Forelimb muscle (tissue), 1 donor: ENCODE results near the gene GRAPL. TPM values are rescaled to one million over a fixed set of nuclear protein-coding genes. Genes with fewer than 3 reads are reported as not detected.
"Not testable (repeated sequence)": the region's sequence is repeated elsewhere in the genome, so short reads cannot be mapped to it uniquely, and the experiment has no call there.

Source experiments
- DNase-seq: peaks from one replicate; pipeline ENCODE4 v3.0.0-alpha.2; 2013; ENCODE audit warnings: low read depth
- polyA plus RNA-seq: library from polyadenylated mRNA; unstranded; fragments of 120-200 nt; gene quantifications from one replicate; pipeline ENCODE4 v1.2.1, GENCODE V29; 2013; ENCODE audit not compliant: insufficient read length

GRAPL gene
- polyA plus RNA-seq, 1 donor, result 3.1 TPM

DNA sequence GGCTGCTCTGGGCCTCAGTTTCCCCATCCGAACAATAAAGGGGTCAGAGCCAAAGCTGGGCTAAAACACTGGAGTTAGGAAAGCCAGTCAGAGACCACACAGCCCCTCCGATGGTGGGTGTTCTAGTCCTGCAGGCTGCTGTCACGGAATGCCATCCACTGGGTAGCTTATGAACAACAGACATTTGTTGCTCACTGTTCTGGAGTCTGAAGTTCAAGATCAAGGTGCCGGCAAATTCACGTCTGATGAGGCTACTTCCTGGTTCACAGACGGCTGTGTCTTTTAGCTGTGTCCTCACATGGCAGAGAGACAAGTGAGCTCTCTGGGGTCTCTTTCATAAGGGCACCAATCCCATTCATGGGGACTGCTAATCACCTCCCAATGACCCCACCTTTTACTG is 9.2 kb downstream of the GRAPL start:
- not testable (repeated sequence) for DNase-seq

DNA sequence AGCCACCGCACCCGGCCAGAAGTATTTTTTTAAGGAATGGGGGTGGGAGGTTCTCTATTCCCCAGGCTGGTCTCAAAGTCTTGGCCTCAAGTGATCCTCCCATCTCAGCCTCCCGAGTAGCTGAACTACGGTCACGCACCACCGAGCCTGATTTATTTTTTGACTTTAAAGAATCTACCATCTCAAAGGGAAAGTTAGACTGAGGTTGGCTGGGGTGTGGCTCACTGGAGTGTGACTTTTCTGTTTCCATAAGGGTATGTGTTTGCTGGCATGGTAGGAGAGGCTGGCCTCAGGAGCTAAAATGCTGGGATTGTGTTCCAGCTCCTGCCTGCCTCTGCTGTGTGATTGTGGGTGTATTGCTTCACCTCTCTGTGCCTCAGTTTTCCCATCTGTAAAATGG is 10.6 kb downstream of the GRAPL start:
- not testable (repeated sequence) for DNase-seq

DNA sequence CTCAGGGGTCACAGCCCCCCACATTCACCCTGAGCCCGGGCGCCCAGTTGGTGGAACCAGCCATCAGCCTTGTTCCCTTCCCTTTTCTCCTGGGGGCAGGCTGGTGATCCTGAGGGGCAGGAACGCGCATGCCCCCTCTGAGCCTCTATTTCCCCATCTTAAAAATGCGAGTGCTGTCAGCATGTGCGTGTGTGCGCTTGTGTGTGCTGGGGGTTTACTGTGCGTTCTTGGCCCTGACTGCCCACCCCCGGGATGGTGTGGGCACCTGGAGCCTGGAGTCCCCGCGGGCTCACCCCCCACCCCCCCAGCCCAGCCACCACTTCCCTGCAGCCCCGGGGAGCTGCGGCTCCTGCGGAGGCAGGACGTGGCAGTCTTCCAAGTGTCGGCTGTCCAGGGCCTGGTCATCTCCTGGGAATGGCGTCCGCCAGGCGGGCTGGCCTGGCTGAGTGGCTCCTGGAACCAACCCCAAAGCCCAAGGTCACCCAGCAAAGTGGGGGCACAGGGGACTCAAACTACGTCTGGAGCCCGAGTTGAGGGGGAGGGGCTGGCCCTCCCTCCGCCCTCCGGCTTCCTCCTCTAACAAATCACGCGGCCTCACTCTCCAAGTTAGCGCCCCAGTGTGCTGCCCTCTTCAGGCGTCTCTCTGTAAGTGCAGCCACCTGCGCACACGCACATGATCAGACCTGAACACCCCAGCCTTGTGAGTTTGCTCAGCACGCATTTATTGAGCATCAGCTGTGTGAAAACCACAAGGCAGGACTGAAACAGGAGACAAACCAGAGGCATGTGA is 14.2 kb downstream of the GRAPL start:
- DNase-seq, result not testable (repeated sequence)

DNA sequence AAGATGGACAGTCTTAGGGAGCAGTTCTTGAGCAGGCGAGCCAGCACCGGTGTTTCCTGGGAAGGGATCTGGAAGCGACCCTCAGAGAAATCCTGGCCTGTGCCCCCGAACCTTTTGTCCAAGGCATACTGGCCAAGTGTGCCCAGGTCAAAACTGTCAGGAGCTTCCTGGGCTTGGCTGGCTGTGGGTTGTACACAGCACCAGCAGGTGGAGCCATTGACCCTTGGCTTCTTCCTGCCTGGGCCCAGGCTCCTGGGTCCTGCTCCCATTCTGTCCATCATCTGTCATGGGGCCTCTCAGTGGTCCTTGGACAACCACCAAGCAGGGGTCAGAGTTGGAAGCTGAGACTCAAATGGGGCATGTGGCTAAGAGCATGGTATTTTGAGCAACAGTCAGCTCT is 15.0 kb downstream of the GRAPL start:
- not testable (repeated sequence) for DNase-seq

DNA sequence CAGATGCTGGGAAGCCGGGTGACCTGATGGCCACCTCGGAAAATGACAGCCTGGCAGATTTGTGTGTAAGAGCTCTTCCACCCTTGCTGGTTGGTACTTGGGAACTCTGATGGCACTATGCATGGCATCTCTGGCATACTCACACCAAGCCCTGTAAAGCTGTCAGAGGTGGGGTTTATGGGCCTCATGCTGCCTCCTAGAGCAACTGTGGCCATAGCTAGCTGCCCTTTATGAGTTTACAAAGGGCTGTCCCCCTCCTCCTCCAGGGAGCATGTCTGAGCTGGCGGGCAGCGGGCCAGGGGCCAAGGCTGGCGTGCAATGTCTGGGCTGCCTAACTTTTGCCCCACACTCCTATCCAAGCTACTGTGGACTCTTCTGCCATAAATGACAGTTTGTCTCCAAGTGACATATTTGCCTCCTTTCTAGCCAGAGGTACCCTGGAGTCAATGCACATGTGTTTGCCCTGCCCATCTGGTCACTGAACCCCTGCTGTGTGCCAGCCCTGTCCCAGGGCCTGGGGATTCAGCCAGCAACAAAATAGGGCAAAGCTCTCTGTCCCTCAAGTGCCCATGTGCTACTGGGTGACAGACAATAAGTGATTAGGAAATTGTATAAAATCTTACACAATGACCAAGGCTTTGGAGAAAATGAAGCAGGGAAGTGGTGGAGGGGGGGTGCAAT is 15.8 kb downstream of the GRAPL start:
- not testable (repeated sequence) for DNase-seq

DNA sequence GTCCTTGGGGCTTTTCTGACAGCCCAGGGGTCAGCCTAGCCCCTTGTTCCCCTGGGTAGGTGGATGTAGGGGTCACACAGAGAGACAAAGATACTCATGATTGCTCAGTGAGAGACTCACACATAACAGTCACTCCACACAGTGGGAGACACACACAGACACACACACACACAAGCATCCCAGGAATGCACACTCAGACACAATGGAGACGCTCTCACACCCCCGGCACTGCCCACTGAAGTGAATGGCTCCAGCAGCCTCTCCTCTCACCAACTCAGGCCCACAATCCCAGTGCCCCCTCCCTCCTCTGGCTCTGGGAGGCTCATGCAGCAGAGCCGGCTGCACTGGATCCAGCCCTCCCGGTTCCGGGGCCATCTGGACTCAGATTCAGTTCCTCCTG is 17.0 kb downstream of the GRAPL start:
- not testable (repeated sequence) for DNase-seq

DNA sequence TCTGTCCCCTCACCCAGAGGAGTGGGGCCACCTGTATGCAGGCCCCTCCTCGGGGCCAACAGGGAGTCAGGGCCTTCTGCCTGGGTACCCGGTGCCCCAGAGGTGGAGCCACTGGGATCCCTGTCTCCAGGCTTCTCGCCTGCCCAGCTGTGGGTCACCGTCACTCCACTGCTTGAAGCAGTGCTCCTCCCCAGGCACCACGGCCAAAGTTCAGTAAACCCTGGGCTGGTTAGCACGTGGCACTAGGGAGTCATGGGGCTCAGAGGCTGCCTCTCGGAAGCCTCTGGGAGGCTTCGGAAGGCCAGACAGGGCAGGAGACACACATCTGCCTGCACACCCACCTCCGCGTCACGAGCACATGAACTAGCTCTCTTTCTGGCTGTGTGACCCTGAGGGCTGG is 18.1 kb downstream of the GRAPL start:
- not testable (repeated sequence) for DNase-seq

DNA sequence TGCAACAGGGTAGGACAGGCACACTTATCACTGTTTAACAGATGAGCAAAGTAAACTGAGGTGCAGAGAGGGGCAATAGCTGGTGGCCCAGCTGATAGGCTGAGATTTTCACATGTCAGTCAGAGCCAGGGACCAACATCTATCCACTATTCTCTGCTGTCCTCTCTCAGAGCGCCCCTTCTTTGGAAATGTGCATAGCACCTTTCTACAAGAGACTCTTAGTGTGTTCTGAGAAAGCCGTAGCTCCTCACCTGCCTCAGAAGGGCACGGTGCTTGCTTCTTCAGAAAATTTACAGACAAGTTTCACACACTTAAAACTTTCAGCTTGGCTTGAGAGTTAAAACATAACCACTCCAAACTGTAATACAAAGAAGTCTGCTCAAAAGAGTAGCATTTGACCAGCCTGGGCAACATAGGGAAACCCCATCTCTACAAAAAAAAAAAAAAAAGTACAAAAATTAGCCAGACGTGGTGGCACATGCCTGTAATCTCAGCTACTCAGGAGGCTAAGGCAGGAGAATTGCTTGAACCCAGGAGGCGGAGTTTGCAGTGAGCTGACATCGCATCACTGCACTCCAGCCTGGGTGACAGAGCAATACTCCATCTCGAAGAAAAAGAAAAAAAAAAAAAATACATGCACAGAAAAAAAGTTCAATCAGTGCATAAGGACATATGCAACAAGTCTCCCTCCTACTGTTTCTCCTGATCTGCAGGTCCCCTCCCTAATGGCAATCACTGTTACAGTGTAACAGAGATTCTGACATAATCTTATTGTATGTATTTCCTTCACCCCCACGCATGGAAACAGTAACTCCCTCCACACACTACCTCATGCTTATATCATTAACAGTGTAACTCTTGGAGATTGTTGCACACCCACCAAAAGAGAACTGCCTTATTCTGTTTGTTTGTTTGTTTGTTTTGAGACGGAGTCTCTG is 23.6 kb downstream of the GRAPL start:
- DNase-seq, result not testable (repeated sequence)

DNA sequence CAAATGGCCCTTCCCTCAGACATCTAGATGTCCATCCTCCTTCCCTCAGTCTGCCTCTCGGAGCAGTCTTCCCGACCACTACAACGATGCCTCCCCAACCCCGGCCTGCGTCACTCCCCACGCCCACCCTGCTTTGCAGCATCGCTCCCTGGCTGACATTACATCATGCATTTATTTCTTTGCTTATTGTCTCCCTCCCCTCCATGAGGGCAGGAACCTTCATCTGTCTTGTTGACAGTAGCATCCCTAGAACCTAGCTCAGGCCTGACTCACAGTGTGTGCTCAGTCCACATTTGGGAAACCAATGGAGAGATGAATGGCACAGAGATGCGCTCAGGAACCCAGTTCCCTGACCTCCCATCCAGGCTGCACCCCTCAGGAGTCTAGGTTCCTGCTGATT is 30.2 kb downstream of the GRAPL start:
- not testable (repeated sequence) for DNase-seq

DNA sequence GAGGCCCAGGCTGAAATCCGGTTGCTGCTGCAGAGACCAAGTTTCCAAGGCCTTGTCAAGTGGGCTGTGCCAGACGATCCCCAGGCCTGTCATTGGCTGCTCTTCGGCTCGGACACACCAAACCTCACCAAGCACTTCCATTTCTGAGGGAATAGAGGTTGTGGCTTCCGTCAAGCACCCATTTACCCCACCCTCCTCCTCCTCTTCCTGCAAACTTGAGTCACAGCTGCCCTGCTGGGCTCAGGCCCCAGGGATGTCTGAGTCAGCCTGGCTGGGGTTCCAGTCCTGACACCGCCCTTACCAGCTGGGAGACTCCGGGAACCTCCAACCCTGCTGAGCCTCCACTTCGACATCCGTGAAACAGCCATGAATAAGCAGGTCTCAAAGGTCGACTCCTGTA is 31.1 kb downstream of the GRAPL start:
- DNase-seq, result not testable (repeated sequence)

DNA sequence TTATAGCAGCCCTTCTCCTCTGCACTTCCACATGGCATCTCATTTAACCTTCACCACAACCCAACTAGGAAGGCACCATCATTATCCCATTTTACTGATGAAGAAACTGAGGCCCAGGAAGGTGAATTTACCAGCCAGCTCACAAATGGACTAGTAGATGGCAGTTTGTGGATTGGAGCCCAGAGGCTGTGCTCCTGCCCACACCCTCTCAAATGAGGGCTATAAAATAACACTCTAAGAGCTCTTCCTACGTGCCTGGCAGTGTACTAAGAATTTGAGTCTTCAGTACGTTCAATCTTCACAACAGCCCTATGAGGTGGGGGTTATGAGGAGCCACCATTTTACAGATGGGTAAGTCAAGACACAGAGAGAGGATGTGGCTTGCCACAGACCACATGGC is 31.5 kb downstream of the GRAPL start:
- not testable (repeated sequence) for DNase-seq

DNA sequence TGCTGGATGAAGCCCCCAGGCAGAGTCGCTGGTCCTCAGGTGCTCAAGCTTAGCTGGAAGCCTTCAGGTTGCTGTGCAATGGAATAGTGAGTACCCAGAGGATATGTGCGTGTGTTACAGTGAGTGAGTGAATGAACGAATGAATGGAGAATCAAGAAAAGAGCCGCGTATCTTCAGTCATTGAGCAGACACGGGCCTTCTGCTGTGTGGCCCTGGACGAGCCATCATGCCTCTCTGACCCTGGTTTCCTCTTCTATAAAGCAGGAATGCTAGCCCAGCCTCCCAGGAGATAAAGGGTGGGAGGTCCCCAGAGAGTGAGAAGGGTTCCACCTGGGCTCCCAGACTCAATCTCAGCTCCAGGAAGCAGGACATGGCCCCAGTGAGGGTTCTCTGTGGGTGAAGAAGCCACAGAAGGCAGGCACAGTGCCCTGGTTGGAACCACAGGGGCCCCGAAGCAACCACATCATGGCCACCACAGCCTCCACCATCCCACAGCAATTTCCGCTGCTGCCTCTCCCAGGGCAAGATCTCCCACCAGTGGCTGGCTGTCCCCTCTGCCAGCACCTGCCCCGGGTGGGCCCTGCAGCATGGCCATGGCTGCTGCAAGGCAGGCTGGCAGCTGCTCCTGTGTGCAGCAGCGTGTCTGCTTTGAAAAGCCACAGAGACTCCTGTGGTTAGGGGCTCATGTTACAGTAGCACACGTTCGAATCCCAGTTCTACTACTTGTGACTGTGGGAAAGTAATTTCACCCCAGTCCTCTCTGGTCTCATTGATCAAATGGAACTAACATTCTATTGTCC is 34.1 kb downstream of the GRAPL start:
- not testable (repeated sequence) for DNase-seq

DNA sequence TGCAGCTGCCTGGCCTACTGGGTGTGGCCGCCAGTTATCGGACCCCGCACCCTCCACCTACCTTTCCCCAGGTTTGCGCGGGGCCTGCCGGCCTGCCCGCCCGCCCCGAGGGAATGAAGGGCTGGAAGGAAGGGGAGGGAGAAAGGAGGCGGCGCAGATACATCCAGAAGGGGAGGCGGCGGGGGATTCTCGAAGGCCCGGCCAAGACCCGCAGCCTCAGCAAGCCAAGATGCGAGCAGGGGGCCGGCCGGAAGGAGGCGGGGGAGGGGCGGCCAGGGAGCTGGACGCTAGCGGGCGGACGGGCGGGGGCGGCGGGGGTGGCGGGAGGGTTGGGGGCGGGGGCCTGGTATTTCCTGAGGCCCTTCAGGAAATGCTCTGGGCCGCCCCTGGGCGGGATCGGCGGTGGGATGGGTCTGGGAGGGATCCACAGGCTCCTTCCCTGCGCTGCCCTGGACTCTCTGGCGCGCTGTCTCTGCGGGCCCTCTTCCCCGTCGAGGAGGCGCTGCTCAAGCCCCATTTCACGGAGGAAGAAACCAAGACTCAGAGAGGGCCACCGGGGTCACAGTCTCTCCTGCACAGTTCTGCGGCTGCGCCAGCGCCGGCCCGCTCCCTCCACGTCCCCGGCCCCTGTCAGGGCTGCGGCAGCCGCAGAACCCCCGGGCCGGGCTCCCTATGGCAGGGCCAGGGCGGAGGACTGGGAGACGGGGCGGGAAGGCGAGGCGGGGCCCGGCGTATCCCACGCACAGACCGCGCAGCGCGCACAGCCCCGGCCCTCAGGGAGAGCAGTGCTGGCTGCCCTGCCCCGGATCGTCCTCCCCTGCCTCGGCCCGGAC is 35.2 kb downstream of the GRAPL start:
- not testable (repeated sequence) for DNase-seq

DNA sequence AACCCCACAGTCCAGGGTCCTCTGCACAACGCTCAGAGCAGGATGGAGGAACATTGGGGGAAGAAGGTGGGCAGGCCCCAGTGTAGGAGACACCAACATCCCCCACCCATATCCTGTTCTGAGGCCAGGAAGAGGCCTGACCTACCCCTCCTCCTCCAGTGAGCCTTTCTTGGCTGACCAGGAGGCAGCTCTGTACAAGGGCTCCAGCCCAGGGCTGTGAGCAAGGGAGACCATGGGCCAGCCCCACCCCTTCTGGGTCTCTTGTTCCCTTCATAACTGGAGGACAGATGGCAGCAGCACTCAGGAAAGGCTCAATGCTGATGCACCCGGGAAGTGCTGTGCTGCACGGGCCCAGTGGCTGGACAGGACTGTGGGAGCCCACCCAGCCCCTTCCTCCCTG is 47.0 kb downstream of the GRAPL start:
- not testable (repeated sequence) for DNase-seq

DNA sequence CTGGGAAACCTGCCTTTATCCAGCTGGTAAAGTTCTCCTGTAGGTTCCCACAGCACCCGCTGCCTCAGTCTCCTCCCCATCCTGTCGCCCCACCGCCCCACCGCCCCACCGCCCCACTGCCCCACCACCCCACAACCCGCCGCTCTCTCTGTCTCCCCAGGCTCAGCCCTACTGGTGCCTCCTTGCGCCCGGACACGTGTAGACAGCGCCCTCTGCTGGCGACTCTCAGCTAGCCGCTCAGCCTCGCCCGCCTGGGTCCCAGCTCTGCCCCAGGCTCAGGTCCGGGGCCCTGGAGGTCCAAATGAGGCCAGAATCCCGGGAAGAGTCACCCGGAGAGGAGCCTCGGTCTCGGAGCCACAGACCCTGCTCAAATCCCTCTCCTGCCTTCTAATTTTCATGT is 48.0 kb downstream of the GRAPL start:
- not testable (repeated sequence) for DNase-seq

DNA sequence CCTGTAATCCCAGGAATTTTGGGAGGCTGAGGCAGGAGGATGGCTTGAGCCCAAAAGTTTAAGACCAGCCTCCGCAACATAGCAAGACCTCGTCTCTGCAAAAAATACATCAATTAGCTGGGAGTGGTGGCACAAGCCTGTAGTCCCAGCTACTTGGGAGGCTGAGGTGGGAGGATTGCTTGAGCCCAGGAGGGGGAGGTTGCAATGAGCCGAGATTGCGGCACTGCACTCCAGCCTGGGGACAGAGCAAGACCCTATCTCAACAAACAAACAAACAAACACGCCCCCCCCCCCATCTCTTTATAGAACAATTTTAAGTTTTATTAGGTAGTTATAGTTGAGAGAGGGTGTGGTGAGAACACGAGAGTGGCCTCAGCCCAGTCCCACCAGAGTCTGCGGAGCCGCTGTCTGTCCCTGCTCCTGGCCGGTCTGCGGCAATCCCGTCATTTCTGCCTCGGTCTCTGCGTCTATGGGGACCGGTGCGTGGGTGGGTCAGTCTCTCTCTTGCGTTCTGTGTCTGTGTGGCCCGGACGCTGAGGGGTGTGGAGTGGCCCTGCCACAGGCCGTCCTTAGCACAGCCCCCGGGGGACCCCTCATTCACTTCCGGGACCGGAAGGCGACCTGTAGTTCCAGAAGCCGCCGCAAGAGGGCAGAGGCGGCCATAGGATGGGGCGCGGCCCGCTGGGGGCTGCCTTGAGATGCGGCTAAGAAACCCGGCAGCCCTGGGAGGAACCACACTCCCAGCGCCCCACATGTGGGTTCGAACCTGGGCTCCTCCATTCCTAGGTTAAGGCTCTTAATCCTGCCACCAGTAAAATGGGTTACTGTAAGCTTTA is 53.9 kb downstream of the GRAPL start:
- DNase-seq, result not testable (repeated sequence)

DNA sequence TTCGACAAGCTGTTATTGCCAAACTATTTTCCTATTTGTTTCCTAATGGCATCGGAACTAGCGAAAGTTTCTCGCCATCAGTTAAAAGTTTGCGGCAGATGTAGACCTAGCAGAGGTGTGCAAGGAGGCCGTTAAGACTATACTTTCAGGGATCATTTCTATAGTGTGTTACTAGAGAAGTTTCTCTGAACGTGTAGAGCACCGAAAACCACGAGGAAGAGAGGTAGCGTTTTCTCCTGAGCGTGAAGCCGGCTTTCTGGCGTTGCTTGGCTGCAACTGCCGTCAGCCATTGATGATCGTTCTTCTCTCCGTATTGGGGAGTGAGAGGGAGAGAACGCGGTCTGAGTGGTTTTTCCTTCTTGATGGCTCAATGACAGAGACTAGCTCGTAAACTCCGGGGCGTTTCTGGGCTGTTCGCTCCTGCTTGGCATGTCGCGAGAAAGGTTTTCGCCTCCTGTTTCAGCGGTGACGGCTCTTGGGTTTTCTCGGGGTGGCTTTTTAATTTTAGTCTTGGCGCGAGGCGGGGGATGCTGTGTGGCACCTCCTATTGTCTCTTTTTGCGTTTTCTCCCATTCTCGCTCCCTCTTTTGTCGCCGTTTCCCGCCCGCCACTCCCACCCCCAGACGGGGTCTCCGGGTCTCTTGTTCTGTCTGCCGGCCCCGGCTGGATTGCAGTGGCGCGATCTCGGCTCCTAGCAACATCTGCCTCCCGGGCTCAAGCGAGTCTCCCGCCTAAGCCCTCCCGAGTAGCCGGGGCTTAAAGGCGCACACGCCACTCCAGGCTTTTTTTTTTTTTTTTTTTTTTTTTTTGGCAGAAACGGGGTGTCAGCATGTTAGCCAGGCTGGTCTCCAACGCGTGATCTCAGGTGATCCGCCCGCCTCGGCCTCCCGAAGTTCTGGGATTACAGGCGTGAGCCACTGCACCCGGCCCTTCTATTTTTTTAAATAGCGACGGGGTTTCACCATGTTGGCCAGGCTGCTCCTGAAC is 60.8 kb downstream of the GRAPL start:
- DNase-seq, result not testable (repeated sequence)
